H1 (cell line): Measurements from ENCODE around the gene TECPR2. TPM values are rescaled to one million over a fixed set of nuclear protein-coding genes. Genes with fewer than 3 reads are reported as not detected.

Source experiments
- GABPA ChIP-seq: IDR thresholded peaks from 2 replicates; pipeline ENCODE4 v1.6.1; 2011; ENCODE audit warnings: mild to moderate bottlenecking, low read length, moderate library complexity, borderline replicate concordance; ENCODE audit not compliant: insufficient read depth
- MAFK ChIP-seq: IDR thresholded peaks from 2 replicates; pipeline ENCODE4 v1.6.1; 2012; ENCODE audit warnings: low read depth, mild to moderate bottlenecking, improper control_type of control experiment, low read length
- RBBP5 ChIP-seq: IDR thresholded peaks from 2 replicates; pipeline ENCODE4 v1.7.1; 2012; ENCODE audit warnings: low read depth, mild to moderate bottlenecking, inconsistent platforms, low read length, moderate library complexity, borderline replicate concordance
- ZNF274 ChIP-seq: IDR thresholded peaks from 2 replicates; pipeline ENCODE4 v1.7.0; 2012; ENCODE audit warnings: low read length, borderline replicate concordance; ENCODE audit errors: extremely low read depth
- polyA plus RNA-seq, 7 experiments: library from polyadenylated mRNA; depleted of rRNA in 3 of 7; stranded (reverse) in 5 of 7; unstranded in 2 of 7; fragments of >200 nt in 5 of 7; fragments of 200-250 nt in 2 of 7; gene quantifications; 1 replicate in 5 of 7; 2 replicates in 1 of 7; 4 replicates in 1 of 7; pipeline versions ENCODE4 v1.2.1 to v1.2.3, GENCODE V29; 2011 to 2013; ENCODE audit warnings: missing spikeins in 2 of 7, mixed read lengths in 2 of 7
- total RNA-seq: library from RNA; stranded (reverse); fragmentation: NEBNext Ultra II Directional; extraction: Animal tissue kit (Norgen Biotek cat#: 25700); gene quantifications from 2 replicates; pipeline ENCODE4 v1.2.1, GENCODE V29; 2021

The TECPR2 gene
- total and polyA plus RNA-seq, 2 of the 8 experiments (the other 6 are each of a cell fraction or from before 2014, with no cell fraction given): 6.8 to 19.4 TPM

GRCh38 chr14:102514987-102515733, 152.4 kb downstream of the TECPR2 start (continued):
- TF ChIP-seq ZNF274 (no peak), MAFK (no peak), GABPA (no peak), RBBP5 (no peak)
